ENCODE results near the gene TMEM25. TPM values are rescaled to one million over a fixed set of nuclear protein-coding genes. Genes with fewer than 3 reads are reported as not detected.

The TMEM25 gene
- total and polyA plus RNA-seq, 2 donors (not counting 3 experiments of a cell fraction or from before 2014, with no cell fraction given): 18.9 to 34.6 TPM

DNA sequence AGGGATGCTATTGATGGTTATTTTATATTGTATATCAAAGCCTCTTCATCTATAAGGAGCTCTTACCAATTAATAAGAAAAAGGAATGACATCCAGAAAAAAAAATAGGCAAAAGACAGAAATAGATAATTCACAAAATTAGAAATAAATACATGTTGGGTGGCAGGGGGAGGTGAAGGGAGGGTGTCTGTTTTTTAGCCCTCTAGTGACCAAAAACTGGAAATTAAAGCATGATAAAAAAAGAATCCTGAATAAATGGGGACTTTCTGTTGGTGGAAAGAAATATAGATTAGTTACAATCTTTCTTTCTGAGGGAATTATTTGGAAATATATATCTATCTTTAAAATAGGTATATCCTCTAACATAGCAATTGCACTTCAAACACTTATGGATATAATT is 45.7 kb upstream of the TMEM25 start:
- H4K20me1 ChIP-seq (replicated peaks; ENCODE audit: control insufficient read depth, extremely low read depth, insufficient read depth, low read length): no peaks in the 10 kb centered on the region
- ChIA-PET CTCF (no interaction called here), POLR2A (no interaction called here)
- H3K9me3 ChIP-seq (replicated peaks; ENCODE audit: control insufficient read depth, insufficient read depth, low read length): no peaks in the 10 kb centered on the region
- H3K4me3 ChIP-seq (replicated peaks in 1 of 3; ENCODE audit: insufficient read depth in 1 of 3, low read depth in 1 of 3, low read length in 3 of 3): no peak overlapping the region
- H2AFZ ChIP-seq (ENCODE audit: low read depth, low read length): no peak overlapping the region
- no peak for DNase-seq (ENCODE audit: low read depth, low spot score)
- peaks cover 19 to 33% of the 10 kb centered on the region in 2 experiments for H3K36me3 ChIP-seq (ENCODE audit: control insufficient read depth in 2 of 2, extremely low read depth in 1 of 2, insufficient read depth in 2 of 2, low read length in 2 of 2)
- dilution Hi-C loops (cut with MboI; ENCODE audit: extremely low pct_ligation_motif_present, low sequenced_read_pairs): loop anchor here (25.0 kb wide), 1 partner anchor 98 kb away; no protein-coding TSS in a partner anchor
- no peaks in the 10 kb centered on the region for H3K79me2 ChIP-seq (ENCODE audit: control insufficient read depth, insufficient read depth, low read length)
- no peaks in the 10 kb centered on the region for H3K27me3 ChIP-seq (ENCODE audit: control insufficient read depth in 2 of 2, insufficient read depth in 2 of 2, low read length in 2 of 2)
- TF ChIP-seq, protein P1, sequence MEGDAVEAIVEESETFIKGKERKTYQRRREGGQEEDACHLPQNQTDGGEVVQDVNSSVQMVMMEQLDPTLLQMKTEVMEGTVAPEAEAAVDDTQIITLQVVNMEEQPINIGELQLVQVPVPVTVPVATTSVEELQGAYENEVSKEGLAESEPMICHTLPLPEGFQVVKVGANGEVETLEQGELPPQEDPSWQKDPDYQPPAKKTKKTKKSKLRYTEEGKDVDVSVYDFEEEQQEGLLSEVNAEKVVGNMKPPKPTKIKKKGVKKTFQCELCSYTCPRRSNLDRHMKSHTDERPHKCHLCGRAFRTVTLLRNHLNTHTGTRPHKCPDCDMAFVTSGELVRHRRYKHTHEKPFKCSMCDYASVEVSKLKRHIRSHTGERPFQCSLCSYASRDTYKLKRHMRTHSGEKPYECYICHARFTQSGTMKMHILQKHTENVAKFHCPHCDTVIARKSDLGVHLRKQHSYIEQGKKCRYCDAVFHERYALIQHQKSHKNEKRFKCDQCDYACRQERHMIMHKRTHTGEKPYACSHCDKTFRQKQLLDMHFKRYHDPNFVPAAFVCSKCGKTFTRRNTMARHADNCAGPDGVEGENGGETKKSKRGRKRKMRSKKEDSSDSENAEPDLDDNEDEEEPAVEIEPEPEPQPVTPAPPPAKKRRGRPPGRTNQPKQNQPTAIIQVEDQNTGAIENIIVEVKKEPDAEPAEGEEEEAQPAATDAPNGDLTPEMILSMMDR (IDR thresholded peaks at IDR 0.05; ENCODE audit: extremely low read depth in 1 of 2, insufficient read depth in 1 of 2, low read depth in 1 of 2, low read length in 2 of 2): no peak
- no peak for TF ChIP-seq JUN (IDR thresholded peaks at IDR 0.05; ENCODE audit: borderline replicate concordance, insufficient read depth, insufficient read length, low read depth)
- no peak for TF ChIP-seq POLR2A (IDR thresholded peaks at IDR 0.05; ENCODE audit: low read depth, low read length)
- TF ChIP-seq, protein P2, sequence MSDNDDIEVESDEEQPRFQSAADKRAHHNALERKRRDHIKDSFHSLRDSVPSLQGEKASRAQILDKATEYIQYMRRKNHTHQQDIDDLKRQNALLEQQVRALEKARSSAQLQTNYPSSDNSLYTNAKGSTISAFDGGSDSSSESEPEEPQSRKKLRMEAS (IDR thresholded peaks at IDR 0.05; ENCODE audit: insufficient read depth, insufficient read length): no peak
- TF ChIP-seq POLR2AphosphoS5 (IDR thresholded peaks at IDR 0.05; ENCODE audit: insufficient read depth, low read depth, low read length): no peak
- no peak for TF ChIP-seq MYC (IDR thresholded peaks at IDR 0.05; ENCODE audit: low read depth, low read length)
- no peak for TF ChIP-seq GATA2 (IDR thresholded peaks at IDR 0.05; ENCODE audit: insufficient read depth, insufficient read length, low read depth, low read length)
- no peak for TF ChIP-seq EZH2 (IDR thresholded peaks at IDR 0.05; ENCODE audit: borderline replicate concordance, low read depth, low read length, severe bottlenecking)
- no peak for TF ChIP-seq FOS (IDR thresholded peaks at IDR 0.05; ENCODE audit: borderline replicate concordance, insufficient read depth, low read length)
- no peak for FAIRE-seq
- H3K4me1 ChIP-seq (ENCODE audit: control insufficient read depth, extremely low read depth, insufficient read depth, low read length): no peaks in the 10 kb centered on the region
- BruUV-seq (replicated peaks): no TSS peak
- no peak overlapping the region for H3K27ac ChIP-seq (ENCODE audit: insufficient read depth, low read depth, low read length)
- intact Hi-C loops (cut with micrococcal nuclease): loop anchor here (1.0 to 5.0 kb wide), 4 partner anchors 54 to 103 kb away; partner anchors contain the start of gene IFT46
- H3K9ac ChIP-seq (replicated peaks; ENCODE audit: extremely low read depth, insufficient read depth, low read length): no peak overlapping the region
- no peaks in the 10 kb centered on the region for H3K9me1 ChIP-seq (replicated peaks; ENCODE audit: control insufficient read depth, extremely low read depth, insufficient read depth, low read length)
- no peak overlapping the region for H3K4me2 ChIP-seq (ENCODE audit: insufficient read depth, low read length)

All from endothelial cell of umbilical vein (primary cell).